ENCODE results near the gene CACNA1H. TPM values are rescaled to one million over a fixed set of nuclear protein-coding genes. Genes with fewer than 3 reads are reported as not detected.

The CACNA1H gene
- polyA plus RNA-seq, 1 experiment = 1.5 TPM

GRCh38 chr16:1133810-1134520 lies 18.9 kb upstream of the CACNA1H start:
- TF ChIP-seq, protein P1, sequence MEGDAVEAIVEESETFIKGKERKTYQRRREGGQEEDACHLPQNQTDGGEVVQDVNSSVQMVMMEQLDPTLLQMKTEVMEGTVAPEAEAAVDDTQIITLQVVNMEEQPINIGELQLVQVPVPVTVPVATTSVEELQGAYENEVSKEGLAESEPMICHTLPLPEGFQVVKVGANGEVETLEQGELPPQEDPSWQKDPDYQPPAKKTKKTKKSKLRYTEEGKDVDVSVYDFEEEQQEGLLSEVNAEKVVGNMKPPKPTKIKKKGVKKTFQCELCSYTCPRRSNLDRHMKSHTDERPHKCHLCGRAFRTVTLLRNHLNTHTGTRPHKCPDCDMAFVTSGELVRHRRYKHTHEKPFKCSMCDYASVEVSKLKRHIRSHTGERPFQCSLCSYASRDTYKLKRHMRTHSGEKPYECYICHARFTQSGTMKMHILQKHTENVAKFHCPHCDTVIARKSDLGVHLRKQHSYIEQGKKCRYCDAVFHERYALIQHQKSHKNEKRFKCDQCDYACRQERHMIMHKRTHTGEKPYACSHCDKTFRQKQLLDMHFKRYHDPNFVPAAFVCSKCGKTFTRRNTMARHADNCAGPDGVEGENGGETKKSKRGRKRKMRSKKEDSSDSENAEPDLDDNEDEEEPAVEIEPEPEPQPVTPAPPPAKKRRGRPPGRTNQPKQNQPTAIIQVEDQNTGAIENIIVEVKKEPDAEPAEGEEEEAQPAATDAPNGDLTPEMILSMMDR (IDR thresholded peaks at IDR 0.05; ENCODE audit: low read depth, low read length) = no peak
- no peak overlapping the region for H3K4me3 ChIP-seq (ENCODE audit: low read depth, low read length)
- H3K27me3 ChIP-seq (ENCODE audit: control insufficient read depth, insufficient read depth, low read length) = peaks cover 3% of the 10 kb centered on the region
- ChIA-PET CTCF (no interaction called here), POLR2A (no interaction called here)
- H3K27ac ChIP-seq (ENCODE audit: low read depth, low read length) = no peak overlapping the region
- H3K9me3 ChIP-seq (ENCODE audit: control insufficient read depth, insufficient read depth, low read length) = peaks cover 8% of the 10 kb centered on the region; the same call in 1 of the 2 replicates
- no peak for DNase-seq (ENCODE audit: low read depth, low spot score)

GRCh38 chr16:1134776-1135458 lies 18.0 kb upstream of the CACNA1H start:
- ChIA-PET CTCF (no interaction called here), POLR2A (interaction anchor here (0.7 kb wide), 1 partner anchor 24 kb away, joined by 5 read pairs; no protein-coding TSS in a partner anchor)
- TF ChIP-seq, protein P1 (IDR thresholded peaks at IDR 0.05; ENCODE audit: low read depth, low read length) = no peak

GRCh38 chr16:1135459-1135825 lies 17.5 kb upstream of the CACNA1H start:
- Histone ChIP-seq H3K4me3 (ENCODE audit: low read depth, low read length) (no peak overlapping the region), H3K27me3 (ENCODE audit: control insufficient read depth, insufficient read depth, low read length) (peaks cover 3% of the 10 kb centered on the region), H3K27ac (ENCODE audit: low read depth, low read length) (no peak overlapping the region), H3K9me3 (ENCODE audit: control insufficient read depth, insufficient read depth, low read length) (no peaks in the 10 kb centered on the region; the same call in 1 of the 2 replicates)
- CTCF ChIA-PET = no interaction called here
- POLR2A ChIA-PET = interaction anchor here (0.7 kb wide), 1 partner anchor 23 kb away, joined by 5 read pairs; no protein-coding TSS in a partner anchor
- TF ChIP-seq, protein P1 (IDR thresholded peaks at IDR 0.05; ENCODE audit: low read depth, low read length) = no peak
- DNase-seq (ENCODE audit: low read depth, low spot score) = no peak

More at GRCh38 chr16:1134776-1135458, 18.0 kb upstream of the CACNA1H start:
- H3K27me3 ChIP-seq (ENCODE audit: control insufficient read depth, insufficient read depth, low read length) = peaks cover 3% of the 10 kb centered on the region
- peaks cover 5% of the 10 kb centered on the region; the same call in 1 of the 2 replicates for H3K9me3 ChIP-seq (ENCODE audit: control insufficient read depth, insufficient read depth, low read length)
- H3K4me3 ChIP-seq (ENCODE audit: low read depth, low read length) = no peak overlapping the region
- no peak for DNase-seq (ENCODE audit: low read depth, low spot score)
- no peak overlapping the region for H3K27ac ChIP-seq (ENCODE audit: low read depth, low read length)

GRCh38 chr16:1137604-1138003 lies 15.3 kb upstream of the CACNA1H start:
- POLR2A ChIA-PET = no interaction called here
- Histone ChIP-seq H3K27ac (ENCODE audit: low read depth, low read length) (no peak overlapping the region), H3K9me3 (ENCODE audit: control insufficient read depth, insufficient read depth, low read length) (no peaks in the 10 kb centered on the region; the same call in 1 of the 2 replicates), H3K4me3 (ENCODE audit: low read depth, low read length) (no peak overlapping the region), H3K27me3 (ENCODE audit: control insufficient read depth, insufficient read depth, low read length) (peaks cover 3% of the 10 kb centered on the region)
- TF ChIP-seq, protein P1 (IDR thresholded peaks at IDR 0.05; ENCODE audit: low read depth, low read length) = no peak
- DNase-seq (ENCODE audit: low read depth, low spot score) = no peak
- CTCF ChIA-PET = no interaction called here

- TF ChIP-seq, protein P1 (IDR thresholded peaks at IDR 0.05; ENCODE audit: low read depth, low read length) = no peak
- Histone ChIP-seq H3K27me3 (ENCODE audit: control insufficient read depth, insufficient read depth, low read length) (peaks cover 4% of the 10 kb centered on the region), H3K4me3 (ENCODE audit: low read depth, low read length) (no peak overlapping the region), H3K9me3 (ENCODE audit: control insufficient read depth, insufficient read depth, low read length) (no peaks in the 10 kb centered on the region; the same call in 1 of the 2 replicates), H3K27ac (ENCODE audit: low read depth, low read length) (no peak overlapping the region)
- POLR2A ChIA-PET = no interaction called here
- CTCF ChIA-PET = no interaction called here
- DNase-seq (ENCODE audit: low read depth, low spot score) = no peak
Observed at GRCh38 chr16:1140582-1141162, 12.2 kb upstream of the CACNA1H start.

All from AG04450 (cell line).